Esophagus squamous epithelium (tissue), 5 donors: ENCODE results near the gene CREBZF. TPM values are rescaled to one million over a fixed set of nuclear protein-coding genes. Genes with fewer than 3 reads are reported as not detected.

ENCODE experiments used
- DNase-seq: peaks from one replicate; lab custom pipeline; 2025; lab: John Stamatoyannopoulos, UW
- H3K27ac ChIP-seq, 4 donors: fragments of 200-600 bp; sonication (generic); one replicate each; pipeline ENCODE4 v1.5.1; 2016 to 2019; ENCODE audit warnings: mild to moderate bottlenecking in 1 of 4
- H3K27me3 ChIP-seq, 4 donors: fragments of 200-600 bp; sonication (generic); 1 replicate in 3 of 4; 2 replicates in 1 of 4; pipeline versions ENCODE4 v1.5.1 to v1.6.0; 2017 to 2021; ENCODE audit warnings: antibody characterized with exemption in 1 of 4
- H3K36me3 ChIP-seq, 3 donors: fragments of 200-600 bp; sonication (generic); one replicate each; pipeline ENCODE4 v1.5.1; 2016 to 2019
- H3K4me1 ChIP-seq, 3 donors: fragments of 200-600 bp; sonication (generic); one replicate each; pipeline ENCODE4 v1.5.1; 2017 to 2019
- H3K4me3 ChIP-seq, 4 donors: fragments of 200-600 bp; sonication (generic); 1 replicate in 3 of 4; 2 replicates in 1 of 4; pipeline ENCODE4 v1.5.1; 2016 to 2019; ENCODE audit warnings: mild to moderate bottlenecking in 2 of 4, moderate library complexity in 1 of 4
- H3K9me3 ChIP-seq, 3 donors: fragments of 200-600 bp; sonication (generic); one replicate each; pipeline ENCODE4 v1.5.1; 2016 to 2019
- POLR2A ChIP-seq, 4 donors: fragments of 450-650 bp; IDR thresholded peaks; one replicate each; pipeline ENCODE4 v1.6.1; 2017; ENCODE audit warnings: antibody characterized with exemption in 4 of 4, mild to moderate bottlenecking in 4 of 4, moderate library complexity in 3 of 4
- WGBS, 2 donors: methylation state at CpG; one replicate each; pipeline ENCODE4 v1.1.5; 2018; 5-methylcytosine and 5-hydroxymethylcytosine counted together
- intact Hi-C: fragments of 100-400 bp; cut with DNase I; formaldehyde crosslinking; loops from one replicate; pipeline ENCODE4 v1.15.0; 2022
- total RNA-seq, 4 donors: library from RNA; depleted of rRNA; stranded (reverse); fragments of >200 nt; gene quantifications; one replicate each; pipeline ENCODE4 v1.1.0, GENCODE V29; 2016
- TF ChIP-seq, protein P1 (sequence below), 6 experiments: fragments of 450-650 bp in 4 of 6; fragments of 200-600 bp in 2 of 6; sonication (generic) in 2 of 6; IDR thresholded peaks; one replicate each; pipeline ENCODE4 v1.5.1; 2016 to 2019; ENCODE audit warnings: antibody characterized with exemption in 6 of 6, mild to moderate bottlenecking in 4 of 6, moderate library complexity in 4 of 6
- donor health status: DM: yes; HTN: yes; CAD: no.

Gene CREBZF
- total RNA-seq, 4 donors from 2014 or later = 14.8 to 67.3 (median 27.6) TPM

DNA sequence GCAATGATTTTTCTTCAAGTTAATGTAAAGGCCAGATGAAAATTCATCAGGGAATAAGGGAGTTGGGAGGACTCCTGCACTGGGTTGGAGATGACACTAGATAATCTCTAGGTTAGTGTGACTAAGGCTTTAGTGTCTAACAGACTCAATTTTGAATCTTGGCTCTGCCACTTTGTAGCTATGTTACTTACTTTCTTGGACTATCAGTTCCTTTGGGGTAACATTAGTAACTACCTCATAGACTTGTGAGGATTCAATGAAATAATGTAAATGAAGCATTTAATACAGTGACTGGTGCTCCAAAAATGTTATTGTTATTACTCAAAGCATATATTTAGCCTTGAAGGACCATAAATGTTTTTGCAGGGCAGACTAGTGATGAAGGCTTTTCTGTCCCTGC lies 30.6 kb upstream of the CREBZF start:
- Histone ChIP-seq H3K27me3 (no peaks in the 10 kb centered on the region), H3K4me3 (no peak overlapping the region), H3K27ac (no peak overlapping the region), H3K4me1 (peaks cover 0 to 3% (median 0%) of the 10 kb centered on the region in 3 donors), H3K9me3 (no peaks in the 10 kb centered on the region), H3K36me3 (no peaks in the 10 kb centered on the region)
- TF ChIP-seq, protein P1, sequence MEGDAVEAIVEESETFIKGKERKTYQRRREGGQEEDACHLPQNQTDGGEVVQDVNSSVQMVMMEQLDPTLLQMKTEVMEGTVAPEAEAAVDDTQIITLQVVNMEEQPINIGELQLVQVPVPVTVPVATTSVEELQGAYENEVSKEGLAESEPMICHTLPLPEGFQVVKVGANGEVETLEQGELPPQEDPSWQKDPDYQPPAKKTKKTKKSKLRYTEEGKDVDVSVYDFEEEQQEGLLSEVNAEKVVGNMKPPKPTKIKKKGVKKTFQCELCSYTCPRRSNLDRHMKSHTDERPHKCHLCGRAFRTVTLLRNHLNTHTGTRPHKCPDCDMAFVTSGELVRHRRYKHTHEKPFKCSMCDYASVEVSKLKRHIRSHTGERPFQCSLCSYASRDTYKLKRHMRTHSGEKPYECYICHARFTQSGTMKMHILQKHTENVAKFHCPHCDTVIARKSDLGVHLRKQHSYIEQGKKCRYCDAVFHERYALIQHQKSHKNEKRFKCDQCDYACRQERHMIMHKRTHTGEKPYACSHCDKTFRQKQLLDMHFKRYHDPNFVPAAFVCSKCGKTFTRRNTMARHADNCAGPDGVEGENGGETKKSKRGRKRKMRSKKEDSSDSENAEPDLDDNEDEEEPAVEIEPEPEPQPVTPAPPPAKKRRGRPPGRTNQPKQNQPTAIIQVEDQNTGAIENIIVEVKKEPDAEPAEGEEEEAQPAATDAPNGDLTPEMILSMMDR (IDR thresholded peaks at IDR 0.05) = no peak
- TF ChIP-seq POLR2A (IDR thresholded peaks at IDR 0.05) = no peak
- intact Hi-C loops = loop anchor here (10.0 kb wide), 1 partner anchor 139 kb away; no protein-coding TSS in a partner anchor
- DNase-seq = no peak

DNA sequence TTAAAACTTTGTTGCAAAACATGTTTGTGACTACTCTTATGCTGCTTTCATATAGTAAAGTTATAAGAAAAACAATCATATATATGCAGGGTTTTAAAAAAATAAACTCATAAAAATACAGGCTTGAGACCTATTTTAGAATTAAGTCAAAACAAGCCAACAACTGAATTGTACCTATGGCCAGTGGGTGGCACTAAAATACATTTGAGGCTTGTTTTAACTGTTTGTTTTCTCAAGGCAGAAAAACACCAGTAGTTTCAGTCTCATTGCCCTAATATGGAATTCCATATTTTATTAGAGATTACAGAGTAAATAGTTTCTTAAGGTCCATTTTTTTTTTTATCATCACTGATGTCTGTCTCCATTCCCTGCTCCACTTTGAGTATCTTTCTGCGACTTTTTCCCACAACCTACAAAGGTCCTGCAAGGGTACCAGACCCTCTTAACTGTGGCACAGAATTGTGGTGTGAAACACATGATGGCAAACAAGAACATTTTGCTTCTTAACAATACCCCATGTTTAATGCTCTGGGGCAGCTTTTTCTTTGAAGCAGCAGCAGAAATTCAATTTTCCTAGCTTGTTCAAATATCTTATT lies 29.6 kb upstream of the CREBZF start:
- H3K4me1 ChIP-seq = peaks cover 0 to 3% (median 0%) of the 10 kb centered on the region in 3 donors
- no peaks in the 10 kb centered on the region for H3K27me3 ChIP-seq
- H3K9me3 ChIP-seq = no peaks in the 10 kb centered on the region
- intact Hi-C loops = loop anchor here (10.0 kb wide), 1 partner anchor 140 kb away; no protein-coding TSS in a partner anchor
- TF ChIP-seq POLR2A (IDR thresholded peaks at IDR 0.05) = no peak
- TF ChIP-seq, protein P1 (IDR thresholded peaks at IDR 0.05) = peak in 4 of 6 experiments; percentile 29 to 48 (median 40)
- DNase-seq = no peak
- H3K4me3 ChIP-seq = no peak overlapping the region
- 87 to 90% methylated on average over 1 of the region's 1 CpG for WGBS, 2 donors
- no peaks in the 10 kb centered on the region for H3K36me3 ChIP-seq
- H3K27ac ChIP-seq = no peak overlapping the region

DNA sequence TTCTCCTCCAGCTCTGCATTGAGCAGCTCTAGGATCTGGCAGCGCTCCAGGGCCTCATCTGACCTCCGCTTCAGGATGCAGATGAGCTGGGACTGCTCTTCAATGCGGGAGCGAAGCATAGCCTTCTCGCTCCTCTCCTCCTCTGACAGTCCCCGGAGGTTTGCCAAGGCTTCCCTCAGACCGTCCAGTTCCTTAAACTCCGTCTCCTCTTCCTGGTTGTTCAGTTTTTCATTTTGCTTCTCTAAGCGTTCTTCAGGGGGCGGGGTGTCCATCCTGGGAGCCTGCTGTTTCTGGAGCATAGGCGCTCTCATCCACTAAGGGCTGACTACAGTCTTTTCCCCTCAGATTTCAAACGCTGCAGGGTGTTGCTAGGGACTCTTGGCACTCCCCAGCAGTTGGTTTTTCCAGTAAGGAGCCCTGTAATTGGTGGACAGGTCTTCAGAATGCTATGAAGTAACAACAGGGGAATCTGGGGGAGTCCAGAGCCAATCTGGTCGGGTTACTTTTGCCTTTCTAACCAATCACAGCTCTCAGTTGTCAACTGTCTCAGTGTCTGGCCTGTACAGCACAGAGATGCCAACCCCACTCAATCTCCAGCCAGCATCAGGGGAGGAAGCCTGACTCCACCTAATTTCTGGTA lies 21.0 kb upstream of the CREBZF start, which contains the start of gene CCDC89:
TSS of gene CCDC89 (minus strand) at position 376 of the 640 bp plus-strand sequence. CDS start at position 311, 65 bp downstream.
- WGBS, 2 donors = 59 to 66% methylated on average over 10 to 13 of the region's 13 CpGs
- Histone ChIP-seq H3K36me3 (no peaks in the 10 kb centered on the region), H3K4me1 (peaks cover 0 to 36% (median 13%) of the 10 kb centered on the region in 3 donors), H3K9me3 (no peaks in the 10 kb centered on the region), H3K27ac (peak within 1 kb of the TSS; percentile 9 to 77 (median 60)), H3K4me3 (peak within 1 kb of the TSS in 3 of 4 donors; percentile 21 to 60 (median 28)), H3K27me3 (no peaks in the 10 kb centered on the region)
- TF ChIP-seq, protein P1 (IDR thresholded peaks at IDR 0.05) = no peak
- TF ChIP-seq POLR2A (IDR thresholded peaks at IDR 0.05) = no peak
- intact Hi-C loops = no loop called here
- peak; percentile 10 for DNase-seq

DNA sequence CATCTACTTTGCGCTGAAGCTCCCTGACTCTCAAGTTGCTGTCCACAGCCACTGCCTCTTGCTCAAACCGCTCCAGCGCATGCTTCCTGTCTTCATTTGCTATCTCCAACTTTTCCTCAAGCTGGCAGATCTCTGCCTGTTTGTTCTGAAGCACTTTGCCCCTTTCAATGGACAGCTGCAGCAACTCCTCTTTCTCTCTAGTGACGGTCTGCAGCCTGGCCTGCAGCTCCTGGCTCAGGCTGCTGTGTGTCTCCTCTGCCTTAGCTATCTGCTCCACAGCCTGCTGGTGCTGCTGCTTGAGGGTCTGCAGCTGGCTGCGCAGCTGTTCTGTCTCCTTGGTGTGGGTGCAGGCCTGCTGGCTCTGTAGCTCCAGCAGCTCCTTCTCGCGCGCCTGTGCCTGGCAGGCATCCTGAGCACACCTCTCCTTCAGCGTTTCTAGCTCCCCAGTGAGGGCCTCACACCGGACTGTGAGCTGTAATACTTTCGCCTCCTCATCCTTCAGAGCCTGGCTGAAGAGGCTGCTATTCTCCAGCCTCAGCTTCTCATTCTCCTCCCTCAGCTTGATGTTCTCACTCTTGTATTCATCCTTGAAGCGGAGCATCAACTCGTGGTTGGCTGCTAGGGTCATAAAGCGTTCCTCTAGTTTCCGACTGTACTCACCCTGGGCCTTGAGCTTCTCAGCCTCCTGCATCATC lies 20.3 kb upstream of the CREBZF start:
- H3K9me3 ChIP-seq = no peaks in the 10 kb centered on the region
- peak overlapping the region; percentile 9 to 77 (median 60) for H3K27ac ChIP-seq
- 67 to 81% methylated on average over 15 of the region's 15 CpGs for WGBS, 2 donors
- no peak for DNase-seq
- no peak for TF ChIP-seq POLR2A (IDR thresholded peaks at IDR 0.05)
- TF ChIP-seq, protein P1 (IDR thresholded peaks at IDR 0.05) = no peak
- H3K36me3 ChIP-seq = no peaks in the 10 kb centered on the region
- intact Hi-C loops = no loop called here
- H3K4me1 ChIP-seq = peaks cover 0 to 36% (median 13%) of the 10 kb centered on the region in 3 donors
- no peaks in the 10 kb centered on the region for H3K27me3 ChIP-seq
- peak overlapping the region in 3 of 4 donors; percentile 21 to 60 (median 28) for H3K4me3 ChIP-seq
